Measurements from ENCODE around the gene DOCK10.

DOCK10 gene

DNA sequence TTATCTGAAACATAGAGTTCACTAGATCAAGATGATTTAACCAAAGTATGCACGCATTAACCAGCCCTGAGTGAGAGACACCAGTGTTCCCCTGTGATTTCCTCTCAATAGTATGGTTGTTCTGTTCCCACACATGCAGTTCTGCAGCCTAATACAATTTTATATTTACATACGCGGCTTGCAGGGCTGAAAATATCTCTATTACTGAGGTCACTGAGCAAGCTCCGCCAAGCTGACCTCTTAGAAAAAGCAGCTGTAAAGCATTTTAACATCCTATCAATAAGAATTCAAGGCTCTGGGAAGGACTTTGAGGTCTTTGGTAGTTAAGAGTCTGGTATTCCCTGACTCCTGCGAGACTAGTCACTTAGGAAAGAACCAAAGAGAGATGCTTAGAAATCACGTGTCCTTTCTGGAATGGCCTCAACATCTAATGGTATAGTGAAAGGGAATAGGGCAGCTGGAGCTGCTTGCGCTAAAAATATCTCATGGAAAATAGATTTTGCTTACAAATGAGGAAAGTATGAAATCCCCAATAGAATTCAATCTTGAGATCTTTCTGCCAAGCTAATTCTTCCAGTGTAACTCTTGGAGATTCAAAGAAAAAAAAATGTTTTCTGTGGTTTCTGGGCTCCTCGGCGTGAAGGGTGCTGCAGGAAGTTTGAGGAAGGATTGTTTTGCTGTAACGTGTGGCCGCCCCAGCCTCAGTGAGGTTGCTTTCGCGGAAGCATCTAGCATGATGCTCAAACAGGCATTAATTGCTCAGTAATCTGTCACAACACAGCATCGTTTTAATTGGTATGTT, 59.2 kb downstream of the DOCK10 start:
- H3K4me3 ChIP-seq (ENCODE audit: low read length): peak overlapping the region; percentile 54
- TF ChIP-seq, protein P1, sequence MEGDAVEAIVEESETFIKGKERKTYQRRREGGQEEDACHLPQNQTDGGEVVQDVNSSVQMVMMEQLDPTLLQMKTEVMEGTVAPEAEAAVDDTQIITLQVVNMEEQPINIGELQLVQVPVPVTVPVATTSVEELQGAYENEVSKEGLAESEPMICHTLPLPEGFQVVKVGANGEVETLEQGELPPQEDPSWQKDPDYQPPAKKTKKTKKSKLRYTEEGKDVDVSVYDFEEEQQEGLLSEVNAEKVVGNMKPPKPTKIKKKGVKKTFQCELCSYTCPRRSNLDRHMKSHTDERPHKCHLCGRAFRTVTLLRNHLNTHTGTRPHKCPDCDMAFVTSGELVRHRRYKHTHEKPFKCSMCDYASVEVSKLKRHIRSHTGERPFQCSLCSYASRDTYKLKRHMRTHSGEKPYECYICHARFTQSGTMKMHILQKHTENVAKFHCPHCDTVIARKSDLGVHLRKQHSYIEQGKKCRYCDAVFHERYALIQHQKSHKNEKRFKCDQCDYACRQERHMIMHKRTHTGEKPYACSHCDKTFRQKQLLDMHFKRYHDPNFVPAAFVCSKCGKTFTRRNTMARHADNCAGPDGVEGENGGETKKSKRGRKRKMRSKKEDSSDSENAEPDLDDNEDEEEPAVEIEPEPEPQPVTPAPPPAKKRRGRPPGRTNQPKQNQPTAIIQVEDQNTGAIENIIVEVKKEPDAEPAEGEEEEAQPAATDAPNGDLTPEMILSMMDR (conservative IDR thresholded peaks at IDR 0.05; ENCODE audit: low read length): no peak
- DNase-seq (ENCODE audit: low read depth): peak; percentile 86

GRCh38 chr2:224982226-224982625, 60.0 kb downstream of the DOCK10 start:
- no peak overlapping the region for H3K4me3 ChIP-seq (ENCODE audit: low read length)
- TF ChIP-seq, protein P1 (conservative IDR thresholded peaks at IDR 0.05; ENCODE audit: low read length): no peak
- DNase-seq (ENCODE audit: low read depth): peak; percentile 9

DNA sequence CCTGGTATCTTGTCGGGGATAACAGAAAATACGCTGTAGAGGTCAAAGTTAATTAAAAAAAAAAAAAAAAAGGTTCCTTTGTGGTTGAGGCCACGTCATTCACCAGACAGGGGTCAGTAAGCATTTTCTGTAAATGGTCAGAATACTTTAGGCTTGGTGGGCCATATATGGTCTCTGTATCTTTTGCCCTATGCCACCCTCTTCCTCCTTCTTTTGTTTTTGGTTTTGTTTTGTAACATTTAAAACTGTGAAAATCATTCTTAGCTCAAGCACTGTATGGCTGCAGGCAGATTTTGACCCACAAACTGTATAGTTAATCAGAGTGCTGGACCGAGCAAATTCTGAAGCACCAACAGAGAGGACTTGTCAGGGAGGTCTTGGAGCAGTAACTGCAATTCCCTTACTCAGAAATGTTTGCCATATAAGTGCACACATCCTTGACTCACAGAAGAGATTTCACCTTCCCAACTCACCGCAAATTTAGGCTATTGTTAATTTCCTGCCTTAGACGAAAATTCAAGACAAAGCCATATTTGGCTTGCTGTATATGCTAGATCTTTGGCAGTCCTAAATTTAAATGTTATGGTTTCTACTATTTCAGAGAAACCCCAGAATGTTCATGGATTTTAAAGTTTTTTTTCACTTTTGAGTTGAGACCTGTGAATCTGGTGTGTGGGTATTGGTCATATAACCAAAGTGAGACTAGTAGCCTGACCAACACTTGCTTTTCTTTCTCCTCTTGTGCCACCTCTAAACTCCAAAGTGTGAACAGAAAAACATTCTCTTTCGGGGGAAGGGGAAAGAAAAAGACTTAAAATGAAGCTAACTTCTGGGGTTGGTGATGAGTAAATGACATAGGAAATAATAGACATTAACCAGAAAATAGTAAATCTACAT, 65.4 kb downstream of the DOCK10 start:
- TF ChIP-seq, protein P1 (conservative IDR thresholded peaks at IDR 0.05; ENCODE audit: low read length): no peak
- no peak for DNase-seq (ENCODE audit: low read depth)
- no peak overlapping the region for H3K4me3 ChIP-seq (ENCODE audit: low read length)

DNA sequence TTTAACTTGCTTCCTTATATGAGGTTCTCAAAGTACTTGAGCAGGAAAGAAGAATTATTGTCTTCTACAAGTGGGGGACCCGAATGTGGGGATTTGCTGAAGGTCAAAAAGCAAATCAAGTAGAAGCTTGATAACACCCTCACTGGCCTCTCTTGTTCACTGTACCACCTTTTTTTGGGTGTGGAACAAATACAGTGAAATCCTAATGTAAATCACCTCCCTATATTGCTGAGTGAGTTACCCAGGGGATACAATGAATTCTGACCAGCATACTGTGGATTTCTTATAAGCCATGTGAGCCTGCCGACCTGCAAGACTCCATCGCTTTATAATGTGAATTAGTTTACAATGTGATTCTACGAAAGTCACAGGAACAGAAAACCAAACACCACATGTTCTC, 66.5 kb downstream of the DOCK10 start:
- TF ChIP-seq, protein P1 (conservative IDR thresholded peaks at IDR 0.05; ENCODE audit: low read length): no peak
- DNase-seq (ENCODE audit: low read depth): no peak
- H3K4me3 ChIP-seq (ENCODE audit: low read length): no peak overlapping the region

DNA sequence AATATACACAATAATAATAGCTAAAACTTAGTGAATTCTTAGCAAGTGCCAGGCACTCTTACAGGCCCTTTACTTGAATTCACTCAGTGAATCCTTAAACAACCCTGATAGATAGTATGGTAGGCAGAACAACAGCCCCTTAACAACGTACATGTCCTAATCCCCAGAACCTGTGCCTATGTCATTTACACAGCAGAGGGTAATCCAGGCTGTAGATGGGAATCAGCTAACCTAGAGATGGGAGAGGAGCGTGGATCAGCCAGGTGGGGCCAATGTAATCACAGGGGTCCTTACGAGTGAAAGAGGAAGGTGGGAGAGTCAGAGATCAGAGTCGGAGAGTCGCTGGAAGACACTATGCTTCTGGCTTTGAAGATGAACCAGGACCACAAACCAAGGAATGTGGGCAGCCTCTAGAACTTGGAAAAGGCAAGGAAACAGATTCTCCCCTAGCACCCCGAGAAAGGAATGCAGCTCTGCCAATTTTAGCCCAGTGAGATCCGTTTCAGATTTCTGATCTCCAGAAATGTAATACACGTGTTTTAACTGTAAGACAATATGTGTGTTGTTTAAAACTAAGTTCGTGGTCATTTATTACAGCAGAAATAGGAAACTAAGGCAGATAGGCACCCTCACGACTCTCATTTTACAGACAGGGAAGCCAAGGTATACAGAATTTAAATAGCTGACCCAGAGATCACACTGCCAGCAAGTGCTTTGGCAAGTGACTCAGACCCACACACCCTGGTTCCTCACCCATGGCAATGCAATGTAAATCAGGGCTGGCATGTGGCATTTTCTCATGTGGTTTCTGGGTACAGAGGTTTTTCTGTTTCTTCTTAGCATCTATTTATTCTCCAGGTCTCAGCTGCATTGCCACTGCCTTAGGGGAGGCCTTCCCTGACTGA, 68.9 kb downstream of the DOCK10 start:
- peak; percentile 31 for DNase-seq (ENCODE audit: low read depth)
- no peak overlapping the region for H3K4me3 ChIP-seq (ENCODE audit: low read length)
- TF ChIP-seq, protein P1 (conservative IDR thresholded peaks at IDR 0.05; ENCODE audit: low read length): no peak

DNA sequence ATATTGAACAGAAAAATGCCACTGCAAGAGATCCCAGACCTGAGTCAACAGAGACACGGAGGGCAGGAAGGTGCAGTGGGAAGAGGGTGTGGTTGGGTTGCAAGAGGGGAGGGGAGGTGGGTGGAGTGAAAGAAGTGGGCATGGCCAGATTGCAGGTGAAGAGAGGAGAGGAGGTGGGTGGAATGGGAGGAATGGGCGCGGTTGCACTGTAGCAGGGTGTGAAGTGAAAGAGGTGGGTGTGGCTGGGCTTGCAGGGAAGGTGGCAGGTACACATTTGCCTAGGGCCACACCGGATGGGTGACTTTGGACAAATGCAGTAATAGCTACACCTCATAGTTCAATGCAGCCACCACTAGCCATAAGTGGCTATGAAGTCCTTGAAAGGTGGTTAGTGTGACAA, 71.1 kb downstream of the DOCK10 start:
- no peak for DNase-seq (ENCODE audit: low read depth)
- TF ChIP-seq, protein P1 (conservative IDR thresholded peaks at IDR 0.05; ENCODE audit: low read length): no peak
- no peak overlapping the region for H3K4me3 ChIP-seq (ENCODE audit: low read length)
